Kidney (tissue), 14 donors: ENCODE measurements around the gene DUSP8. TPM values are rescaled to one million over a fixed set of nuclear protein-coding genes. Genes with fewer than 3 reads are reported as not detected.

ENCODE experiments used
- DNase-seq, 5 donors: peaks; one replicate each; pipeline ENCODE4 v3.0.0-alpha.2; 2013 to 2020
- FAIRE-seq: peaks from 2 replicates; lab custom pipeline; 2012; peaks lifted over from hg19 to GRCh38; lab: Jason Lieb, UNC
- H3K27ac ChIP-seq, 2 donors: one replicate each; pipeline ENCODE4 v1.7.0; 2013; ENCODE audit warnings: low read depth in 2 of 2, low read length in 2 of 2, inconsistent platforms in 1 of 2
- H3K27me3 ChIP-seq: one replicate; pipeline ENCODE4 v1.7.1; 2013; ENCODE audit warnings: low read length, inconsistent platforms; ENCODE audit not compliant: control insufficient read depth, insufficient read depth
- H3K36me3 ChIP-seq, 3 donors: one replicate each; pipeline versions ENCODE4 v1.7.0 to v1.7.1; 2013; ENCODE audit warnings: low read length in 3 of 3, control low read depth in 1 of 3, inconsistent platforms in 1 of 3; ENCODE audit not compliant: insufficient read depth in 3 of 3, control insufficient read depth in 2 of 3
- H3K4me1 ChIP-seq, 3 donors: one replicate each; pipeline versions ENCODE4 v1.7.0 to v1.7.1; 2013; ENCODE audit warnings: low read length in 3 of 3, inconsistent platforms in 1 of 3, low read depth in 1 of 3; ENCODE audit not compliant: control insufficient read depth in 2 of 3, insufficient read depth in 2 of 3
- H3K4me3 ChIP-seq, 3 donors: one replicate each; pipeline versions ENCODE4 v1.7.0 to v1.8.1; 2013; ENCODE audit warnings: low read length in 3 of 3, control low read depth in 1 of 3, inconsistent platforms in 1 of 3
- H3K9ac ChIP-seq, 3 donors: one replicate each; pipeline versions ENCODE4 v1.7.0 to v1.7.1; 2013; ENCODE audit warnings: low read length in 3 of 3, control low read depth in 1 of 3, inconsistent platforms in 1 of 3
- H3K9me3 ChIP-seq, 3 donors: one replicate each; pipeline versions ENCODE4 v1.7.0 to v1.7.1; 2013; ENCODE audit warnings: low read length in 3 of 3, control low read depth in 1 of 3, inconsistent platforms in 1 of 3; ENCODE audit not compliant: control insufficient read depth in 2 of 3, insufficient read depth in 1 of 3
- CTCF ChIP-seq: IDR thresholded peaks from 3 replicates; pipeline ENCODE4 v1.5.1; 2012; ENCODE audit warnings: mild to moderate bottlenecking, moderate library complexity, borderline replicate concordance; ENCODE audit not compliant: insufficient read depth; ENCODE audit errors: extremely low read depth
- intact Hi-C: fragments of 100-400 bp; cut with DNase I; formaldehyde crosslinking; loops from one replicate; pipeline ENCODE4 v1.11.1; 2022
- polyA plus RNA-seq: library from polyadenylated mRNA; stranded (reverse); fragments of 350-450 nt; fragmentation: Illumina TruSeq; extraction: RNeasy Lipid Tissue Mini Kit (QIAGEN cat#74804); gene quantifications from one replicate; pipeline ENCODE4 v1.2.3, GENCODE V29; 2014; ENCODE audit warnings: low read depth, low replicate concordance; ENCODE audit not compliant: insufficient read depth
- total RNA-seq: library from RNA; stranded (reverse); fragmentation: NEBNext Ultra II Directional; extraction: Animal tissue kit (Norgen Biotek cat#: 25700); gene quantifications from one replicate; pipeline ENCODE4 v1.2.1, GENCODE V29; 2021
- donor health status: control.
- donor health status: control.
- donor health status: control.
- donor health status: control.
- donor health status: control.
- donor health status: DM: yes; HTN: yes; CAD: no.
- donor health status: Normal renal cell carcinoma (clear cell type).

DUSP8 gene
- total and polyA plus RNA-seq, 2 donors from 2014 or later: 1.9 to 9.1 TPM

GRCh38 chr11:1561266-1561665 is 10.8 kb downstream of the DUSP8 start:
- no peak for TF ChIP-seq CTCF
- DNase-seq: peak in 1 of 5 donors; percentile 43
- H3K27me3 ChIP-seq: no peaks in the 10 kb centered on the region
- FAIRE-seq: no peak
- H3K9me3 ChIP-seq: no peaks in the 10 kb centered on the region
- H3K4me3 ChIP-seq: no peak overlapping the region
- no peak overlapping the region for H3K27ac ChIP-seq
- intact Hi-C loops: no loop called here
- H3K36me3 ChIP-seq: no peaks in the 10 kb centered on the region
- no peak overlapping the region for H3K9ac ChIP-seq
- H3K4me1 ChIP-seq: peaks cover 0 to 21% (median 3%) of the 10 kb centered on the region in 3 donors

GRCh38 chr11:1560649-1561251 is 11.3 kb downstream of the DUSP8 start:
- peak in 1 of 5 donors; percentile 41 for DNase-seq
- Histone ChIP-seq H3K27me3 (no peaks in the 10 kb centered on the region), H3K9me3 (no peaks in the 10 kb centered on the region), H3K9ac (peak overlapping the region in 1 of 3 donors; percentile 1), H3K27ac (peak overlapping the region in 1 of 2 donors; percentile 19), H3K4me3 (no peak overlapping the region), H3K4me1 (peaks cover 0 to 21% (median 3%) of the 10 kb centered on the region in 3 donors), H3K36me3 (no peaks in the 10 kb centered on the region)
- intact Hi-C loops: no loop called here
- no peak for FAIRE-seq
- no peak for TF ChIP-seq CTCF

- peak overlapping the region; percentile 90 to 95 for H3K27ac ChIP-seq
- FAIRE-seq: no peak
- DNase-seq: peak in 2 of 5 donors; percentile 42 to 73
- intact Hi-C loops: no loop called here
- peaks cover 0 to 21% (median 3%) of the 10 kb centered on the region in 3 donors for H3K4me1 ChIP-seq
- no peaks in the 10 kb centered on the region for H3K36me3 ChIP-seq
- no peak for TF ChIP-seq CTCF
- H3K4me3 ChIP-seq: no peak overlapping the region
- H3K9me3 ChIP-seq: no peaks in the 10 kb centered on the region
- no peaks in the 10 kb centered on the region for H3K27me3 ChIP-seq
- H3K9ac ChIP-seq: peak overlapping the region in 1 of 3 donors; percentile 59
Measured at GRCh38 chr11:1560002-1560648, 11.9 kb downstream of the DUSP8 start.
